A673 (cell line): ENCODE measurements around the gene CHRND. TPM values are rescaled to one million over a fixed set of nuclear protein-coding genes. Genes with fewer than 3 reads are reported as not detected.

Experiments
- BruUV-seq: library from RNA; stranded (reverse); fragments of 400-500 nt; replicated peaks from 2 replicates; lab custom pipeline; 2021; lab: Mats Ljungman, UMichigan
- CTCF ChIA-PET: fragments of 300-600 bp; sonication (Branson Sonifier 250); formaldehyde crosslinking; loops from one replicate; lab custom pipeline; 2022; ENCODE audit warnings: antibody characterized with exemption; lab: Charles Lee
- POLR2A ChIA-PET: fragments of 300-600 bp; sonication (Branson Sonifier 250); formaldehyde crosslinking; loops from one replicate; lab custom pipeline; 2022; ENCODE audit warnings: antibody characterized with exemption; ENCODE audit not compliant: low non-redundant PET; lab: Charles Lee
- DNase-seq: peaks from one replicate; pipeline ENCODE4 v3.0.0-alpha.2; 2015; ENCODE audit warnings: low spot score
- H3K27ac ChIP-seq: fragments of 200-600 bp; sonication (generic); 2 replicates; pipeline ENCODE4 v1.5.1; 2016; ENCODE audit warnings: mixed run types, low read depth, mild to moderate bottlenecking, mixed read lengths, antibody characterized with exemption, low read length; ENCODE audit not compliant: poor library complexity, severe bottlenecking
- H3K27me3 ChIP-seq: fragments of 200-600 bp; sonication (generic); replicated peaks from 2 replicates; pipeline ENCODE4 v1.6.1; 2017; ENCODE audit warnings: mixed run types, low read depth, mild to moderate bottlenecking, mixed read lengths, antibody characterized with exemption, low read length; ENCODE audit not compliant: insufficient read depth, poor library complexity
- H3K36me3 ChIP-seq: fragments of 200-600 bp; sonication (generic); 2 replicates; pipeline ENCODE4 v1.6.1; 2016; ENCODE audit warnings: mixed run types, mild to moderate bottlenecking, mixed read lengths, antibody characterized with exemption, low read length; ENCODE audit not compliant: insufficient read depth, poor library complexity, severe bottlenecking
- H3K4me1 ChIP-seq: fragments of 200-600 bp; sonication (generic); 2 replicates; pipeline ENCODE4 v1.6.1; 2017; ENCODE audit warnings: mixed run types, mild to moderate bottlenecking, mixed read lengths, antibody characterized with exemption, low read length; ENCODE audit not compliant: insufficient read depth, poor library complexity, severe bottlenecking
- H3K4me3 ChIP-seq: fragments of 200-600 bp; sonication (generic); 2 replicates; pipeline ENCODE4 v1.5.1; 2016; ENCODE audit warnings: low read depth, mixed run types, mild to moderate bottlenecking, mixed read lengths, low read length; ENCODE audit not compliant: poor library complexity, severe bottlenecking
- H3K9me3 ChIP-seq: fragments of 200-600 bp; sonication (generic); 2 replicates; pipeline ENCODE4 v1.6.1; 2016; ENCODE audit warnings: mixed run types, low read depth, mild to moderate bottlenecking, mixed read lengths, antibody characterized with exemption, low read length; ENCODE audit not compliant: poor library complexity, severe bottlenecking
- EZH2 ChIP-seq: fragments of 200-600 bp; sonication (generic); IDR thresholded peaks from 2 replicates; pipeline ENCODE4 v1.6.1; 2017; ENCODE audit warnings: borderline replicate concordance, low read depth, mild to moderate bottlenecking, mixed read lengths, antibody characterized with exemption, low read length; ENCODE audit not compliant: poor library complexity, severe bottlenecking
- intact Hi-C: fragments of 100-400 bp; cut with micrococcal nuclease; formaldehyde crosslinking; loops from one replicate; pipeline ENCODE4 v1.10.0; 2022; ENCODE audit not compliant: unreplicated experiment
- total RNA-seq: library from RNA; stranded (reverse); gene quantifications from 2 replicates; pipeline ENCODE4 v1.2.3, GENCODE V29; 2021
- TF ChIP-seq, protein P1 (sequence below): fragments of 300-800, 200-600 bp; sonication (generic); conservative IDR thresholded peaks from 2 replicates; pipeline ENCODE4 v1.5.1; 2017; ENCODE audit warnings: low read depth, mild to moderate bottlenecking, antibody characterized with exemption, low read length, moderate library complexity, mixed read lengths

The CHRND gene
- total RNA-seq, 1 experiment from 2014 or later = not detected

DNA sequence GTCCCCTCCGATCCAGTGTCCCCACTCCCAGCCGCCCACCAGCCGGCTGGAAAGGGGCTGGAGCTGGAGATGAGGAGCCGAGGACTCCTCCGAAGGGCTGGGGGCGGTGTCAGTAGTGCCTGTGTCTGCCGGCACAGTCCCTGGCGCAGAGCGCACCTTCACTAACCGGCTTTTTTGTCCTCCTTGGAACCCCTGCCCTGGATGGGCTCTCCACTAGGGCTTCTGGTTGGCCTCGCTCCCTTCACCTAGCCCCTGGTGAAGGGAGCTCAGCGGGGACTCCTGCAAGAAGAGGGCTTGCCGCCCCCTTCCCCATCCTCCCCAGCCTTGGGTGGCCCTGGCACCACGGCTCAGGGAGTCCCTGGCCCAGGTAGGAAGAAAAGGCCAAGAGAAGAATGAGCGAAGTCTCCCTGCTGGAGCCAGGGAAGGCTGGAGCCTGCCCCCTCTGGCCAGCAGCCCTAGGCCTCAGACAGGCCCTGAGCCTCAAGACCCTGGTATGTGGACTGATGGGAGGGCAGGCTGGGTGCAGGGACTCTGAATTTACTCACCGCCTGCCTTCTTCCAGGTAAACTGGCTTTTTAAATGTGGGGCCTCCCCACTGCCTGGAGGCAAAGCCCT is 37.8 kb upstream of the CHRND start:
- Histone ChIP-seq H3K4me1 (no peaks in the 10 kb centered on the region), H3K36me3 (no peaks in the 10 kb centered on the region), H3K4me3 (no peak overlapping the region), H3K9me3 (no peaks in the 10 kb centered on the region), H3K27me3 (peaks cover 50% of the 10 kb centered on the region), H3K27ac (no peak overlapping the region)
- no peak for DNase-seq
- intact Hi-C loops = no loop called here
- POLR2A ChIA-PET = no interaction called here
- CTCF ChIA-PET = no interaction called here
- no TSS peak for BruUV-seq
- TF ChIP-seq, protein P1, sequence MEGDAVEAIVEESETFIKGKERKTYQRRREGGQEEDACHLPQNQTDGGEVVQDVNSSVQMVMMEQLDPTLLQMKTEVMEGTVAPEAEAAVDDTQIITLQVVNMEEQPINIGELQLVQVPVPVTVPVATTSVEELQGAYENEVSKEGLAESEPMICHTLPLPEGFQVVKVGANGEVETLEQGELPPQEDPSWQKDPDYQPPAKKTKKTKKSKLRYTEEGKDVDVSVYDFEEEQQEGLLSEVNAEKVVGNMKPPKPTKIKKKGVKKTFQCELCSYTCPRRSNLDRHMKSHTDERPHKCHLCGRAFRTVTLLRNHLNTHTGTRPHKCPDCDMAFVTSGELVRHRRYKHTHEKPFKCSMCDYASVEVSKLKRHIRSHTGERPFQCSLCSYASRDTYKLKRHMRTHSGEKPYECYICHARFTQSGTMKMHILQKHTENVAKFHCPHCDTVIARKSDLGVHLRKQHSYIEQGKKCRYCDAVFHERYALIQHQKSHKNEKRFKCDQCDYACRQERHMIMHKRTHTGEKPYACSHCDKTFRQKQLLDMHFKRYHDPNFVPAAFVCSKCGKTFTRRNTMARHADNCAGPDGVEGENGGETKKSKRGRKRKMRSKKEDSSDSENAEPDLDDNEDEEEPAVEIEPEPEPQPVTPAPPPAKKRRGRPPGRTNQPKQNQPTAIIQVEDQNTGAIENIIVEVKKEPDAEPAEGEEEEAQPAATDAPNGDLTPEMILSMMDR = no peak
- TF ChIP-seq EZH2 = no peak

DNA sequence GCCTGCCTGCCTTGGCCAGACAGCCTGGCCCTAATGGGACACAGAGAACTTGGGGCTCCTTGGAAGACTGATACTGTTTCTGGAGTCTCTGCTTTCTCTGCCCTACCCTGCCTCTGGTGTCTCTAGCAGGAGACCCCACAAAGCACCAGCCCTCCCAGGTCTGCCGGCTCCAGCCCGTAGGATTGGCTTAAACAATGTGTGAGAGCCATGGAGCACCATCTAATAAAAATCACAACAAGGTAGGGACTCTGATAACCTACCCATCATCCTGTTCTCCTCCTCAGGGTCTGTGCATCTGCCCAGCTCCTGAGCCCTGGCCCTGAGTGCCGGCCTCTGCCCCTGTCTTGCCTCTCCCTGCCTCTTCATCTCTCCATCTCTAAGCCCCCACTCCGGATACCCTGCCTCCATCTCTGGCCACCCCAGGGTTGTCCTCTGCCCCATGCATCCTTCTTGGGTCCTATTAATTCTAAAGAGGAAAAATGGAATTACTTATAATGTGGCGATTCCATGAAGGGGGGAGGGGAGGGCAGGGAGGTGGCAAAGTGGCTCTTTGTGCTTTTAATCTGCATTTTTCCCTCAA is 37.1 kb upstream of the CHRND start:
- POLR2A ChIA-PET = no interaction called here
- no peaks in the 10 kb centered on the region for H3K4me1 ChIP-seq
- no peak for DNase-seq
- TF ChIP-seq, protein P1 = no peak
- no peak for TF ChIP-seq EZH2
- intact Hi-C loops = no loop called here
- H3K27me3 ChIP-seq = peaks cover 50% of the 10 kb centered on the region
- H3K27ac ChIP-seq = no peak overlapping the region
- CTCF ChIA-PET = no interaction called here
- no peaks in the 10 kb centered on the region for H3K9me3 ChIP-seq
- no peaks in the 10 kb centered on the region for H3K36me3 ChIP-seq
- H3K4me3 ChIP-seq = no peak overlapping the region
- no TSS peak for BruUV-seq

DNA sequence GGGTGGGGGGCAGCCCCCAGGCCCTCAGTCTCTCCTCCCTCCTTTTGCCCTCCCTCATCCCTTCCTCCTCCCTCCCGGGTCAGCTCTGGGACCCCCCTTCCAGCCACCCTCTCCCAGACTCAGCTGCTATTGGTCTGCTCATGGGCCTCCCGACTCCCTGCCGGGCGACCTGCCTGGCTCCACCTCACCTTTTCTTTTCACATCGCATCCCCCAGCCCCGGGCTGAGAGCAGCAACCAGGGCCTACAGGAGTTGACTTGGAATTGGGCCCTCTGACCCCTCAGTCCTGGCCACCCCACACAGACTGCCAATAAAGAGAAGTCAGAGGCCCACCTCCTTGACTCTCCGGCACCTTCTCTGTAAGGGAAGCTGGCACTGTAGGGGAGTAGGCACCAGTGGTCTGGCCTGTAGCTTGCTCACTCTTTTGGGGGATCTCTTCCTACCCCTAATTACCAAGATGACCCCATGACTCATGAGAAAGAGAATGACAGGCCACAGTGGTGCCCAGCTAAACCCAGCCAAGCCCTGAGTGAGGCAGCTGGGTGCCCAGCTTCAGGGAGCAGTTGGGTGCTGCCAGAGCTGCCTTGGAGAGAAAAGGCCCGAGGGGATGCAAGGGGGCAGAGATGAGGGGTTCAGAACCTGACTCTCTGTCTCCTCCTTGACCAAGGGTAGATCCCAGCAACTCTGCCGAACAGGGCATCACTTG is 36.3 kb upstream of the CHRND start:
- POLR2A ChIA-PET = no interaction called here
- H3K4me1 ChIP-seq = no peaks in the 10 kb centered on the region
- no peak overlapping the region for H3K4me3 ChIP-seq
- peaks cover 43% of the 10 kb centered on the region for H3K27me3 ChIP-seq
- H3K36me3 ChIP-seq = no peaks in the 10 kb centered on the region
- H3K9me3 ChIP-seq = no peaks in the 10 kb centered on the region
- DNase-seq = no peak
- H3K27ac ChIP-seq = no peak overlapping the region
- CTCF ChIA-PET = no interaction called here
- TF ChIP-seq, protein P1 = no peak
- no peak for TF ChIP-seq EZH2
- BruUV-seq = no TSS peak
- intact Hi-C loops = no loop called here
